ENCODE results near the gene SFTA2.

Gene SFTA2

GRCh38 chr6:30901436-30901835 lies 30.5 kb downstream of the SFTA2 start:
- peaks cover 7% of the 10 kb centered on the region for H3K36me3 ChIP-seq (ENCODE audit: control insufficient read depth, insufficient read depth, low read length)
- DNase-seq (ENCODE audit: extremely low read depth, insufficient read length): no peak
- no peak for TF ChIP-seq CTCF (IDR thresholded peaks at IDR 0.05; ENCODE audit: insufficient read depth, low read length, poor library complexity, severe bottlenecking)
- H3K27me3 ChIP-seq (replicated peaks; ENCODE audit: control insufficient read depth, insufficient read depth, low read length): no peaks in the 10 kb centered on the region
- no peak overlapping the region for H3K4me3 ChIP-seq (replicated peaks; ENCODE audit: low read depth, low read length)

- Histone ChIP-seq H3K27me3 (replicated peaks; ENCODE audit: control insufficient read depth, insufficient read depth, low read length) (no peaks in the 10 kb centered on the region), H3K4me3 (replicated peaks; ENCODE audit: low read depth, low read length) (no peak overlapping the region), H3K36me3 (ENCODE audit: control insufficient read depth, insufficient read depth, low read length) (peaks cover 7% of the 10 kb centered on the region)
- DNase-seq (ENCODE audit: extremely low read depth, insufficient read length): no peak
- TF ChIP-seq CTCF (IDR thresholded peaks at IDR 0.05; ENCODE audit: insufficient read depth, low read length, poor library complexity, severe bottlenecking): no peak
Observed at GRCh38 chr6:30900863-30901417, 31.0 kb downstream of the SFTA2 start.

GRCh38 chr6:30898750-30899360 lies 33.1 kb downstream of the SFTA2 start:
- Histone ChIP-seq H3K36me3 (ENCODE audit: control insufficient read depth, insufficient read depth, low read length) (peaks cover 9% of the 10 kb centered on the region), H3K4me3 (replicated peaks; ENCODE audit: low read depth, low read length) (no peak overlapping the region), H3K27me3 (replicated peaks; ENCODE audit: control insufficient read depth, insufficient read depth, low read length) (no peaks in the 10 kb centered on the region)
- DNase-seq (ENCODE audit: extremely low read depth, insufficient read length): no peak
- TF ChIP-seq CTCF (IDR thresholded peaks at IDR 0.05; ENCODE audit: insufficient read depth, low read length, poor library complexity, severe bottlenecking): no peak

- no peak for TF ChIP-seq CTCF (IDR thresholded peaks at IDR 0.05; ENCODE audit: insufficient read depth, low read length, poor library complexity, severe bottlenecking)
- DNase-seq (ENCODE audit: extremely low read depth, insufficient read length): no peak
- Histone ChIP-seq H3K36me3 (ENCODE audit: control insufficient read depth, insufficient read depth, low read length) (peaks cover 12% of the 10 kb centered on the region), H3K4me3 (replicated peaks; ENCODE audit: low read depth, low read length) (no peak overlapping the region), H3K27me3 (replicated peaks; ENCODE audit: control insufficient read depth, insufficient read depth, low read length) (no peaks in the 10 kb centered on the region)
Observed at GRCh38 chr6:30897882-30898281, 34.1 kb downstream of the SFTA2 start.

- no peak for DNase-seq (ENCODE audit: extremely low read depth, insufficient read length)
- TF ChIP-seq CTCF (IDR thresholded peaks at IDR 0.05; ENCODE audit: insufficient read depth, low read length, poor library complexity, severe bottlenecking): no peak
- no peak overlapping the region for H3K4me3 ChIP-seq (replicated peaks; ENCODE audit: low read depth, low read length)
- no peaks in the 10 kb centered on the region for H3K27me3 ChIP-seq (replicated peaks; ENCODE audit: control insufficient read depth, insufficient read depth, low read length)
- peaks cover 12% of the 10 kb centered on the region for H3K36me3 ChIP-seq (ENCODE audit: control insufficient read depth, insufficient read depth, low read length)
Observed at GRCh38 chr6:30896541-30896940, 35.4 kb downstream of the SFTA2 start.

Measured in GM06990 (cell line).